ENCODE results near the gene C11orf54.

- peak; percentile 76 for TF ChIP-seq POLR2AphosphoS5 (IDR thresholded peaks at IDR 0.05; ENCODE audit: low read depth, low read length)
- no peak; the same call in none of the 2 replicates for TF ChIP-seq POLR2A (IDR thresholded peaks at IDR 0.05; ENCODE audit: low read depth, low read length)
These were observed 6.8 kb upstream of the C11orf54 start for GRCh38 chr11:93734427-93735222.

Data from GM12892 (cell line).